ENCODE data around the gene SELENOS.

The SELENOS gene

DNA sequence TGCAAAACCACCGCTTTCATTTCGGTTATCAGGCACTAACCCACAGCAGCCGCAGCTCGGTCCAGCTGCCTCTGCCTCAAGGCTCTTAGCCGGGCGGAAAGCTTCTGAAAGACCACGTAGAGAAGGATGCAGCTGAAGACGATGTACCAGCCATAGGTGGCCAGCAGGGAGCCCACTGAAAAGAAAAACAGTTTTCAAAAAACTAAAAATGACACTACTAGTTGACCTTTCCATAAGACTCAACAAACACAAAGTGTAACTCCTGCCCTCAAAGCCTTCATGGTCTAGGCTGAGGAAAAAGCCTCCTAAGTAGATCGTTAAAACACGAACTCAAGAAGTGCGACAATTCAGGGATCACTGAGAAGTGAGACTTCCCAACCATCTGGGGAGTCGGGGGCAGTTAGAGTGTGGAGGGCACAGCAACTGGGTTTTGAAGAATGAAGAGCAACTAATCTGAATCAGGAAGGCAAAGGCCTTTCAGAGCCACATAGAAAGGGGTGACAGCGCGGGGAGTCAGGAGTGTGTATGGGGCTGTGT, 716 bp downstream of the SELENOS start:
- DNase-seq (ENCODE audit: low read depth) = no peak

DNA sequence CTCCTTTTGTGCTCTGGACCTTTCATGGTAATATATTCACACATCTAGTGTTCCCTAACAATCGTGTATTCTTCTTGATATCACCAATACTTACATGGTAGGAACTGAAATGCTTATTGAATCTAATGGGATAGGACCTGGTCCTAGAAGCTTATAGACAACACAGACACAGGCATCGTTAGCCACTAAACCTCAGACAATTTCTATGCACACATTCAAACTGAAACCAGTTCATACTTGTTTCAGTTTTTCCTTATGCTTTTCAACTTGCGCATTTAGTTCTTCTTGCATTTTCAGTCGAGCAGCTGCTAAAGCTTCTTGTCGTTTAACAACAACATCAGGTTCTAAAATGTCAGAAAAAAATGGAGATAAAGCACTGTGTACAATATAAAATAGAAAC, 2.3 kb downstream of the SELENOS start:
- no peak for DNase-seq (ENCODE audit: low read depth)

DNA sequence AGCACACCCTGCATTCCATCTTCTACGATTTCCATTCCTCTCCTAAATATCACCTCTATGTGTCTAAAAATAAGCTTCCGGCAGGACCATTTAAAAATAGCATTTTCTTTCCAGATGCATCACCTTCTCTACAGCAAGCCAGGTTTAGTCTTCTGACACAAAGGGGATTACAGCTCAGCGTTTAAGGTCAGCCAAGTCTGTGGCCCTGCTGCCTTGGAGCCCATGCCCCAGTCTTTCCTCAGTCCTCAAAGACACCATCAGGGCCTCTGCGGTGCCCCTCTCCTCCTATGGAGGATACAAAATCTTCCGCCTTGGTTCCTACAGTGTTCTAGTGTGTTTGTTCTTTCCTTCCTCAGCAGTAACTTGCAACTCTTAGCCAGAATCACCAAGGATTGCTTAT, 3.8 kb downstream of the SELENOS start:
- no peak for DNase-seq (ENCODE audit: low read depth)

DNA sequence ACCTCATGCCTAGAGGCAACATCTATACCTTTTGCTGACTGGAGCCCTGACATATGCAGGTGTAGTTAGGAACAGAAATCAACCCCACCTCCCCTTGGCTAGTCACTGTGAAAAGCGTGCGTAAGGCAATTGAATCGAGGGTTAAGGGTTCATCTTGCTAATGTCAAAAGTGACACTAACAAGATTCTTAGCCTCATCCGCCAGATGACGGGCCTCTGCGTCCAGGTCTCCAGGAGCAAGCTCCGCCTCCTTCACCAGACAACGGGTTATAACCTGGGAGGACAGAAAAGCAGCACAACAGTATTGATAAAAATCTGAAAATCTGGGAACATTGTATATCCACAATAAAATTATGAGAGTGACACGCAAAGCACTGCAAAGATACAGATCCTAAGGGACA, 4.7 kb downstream of the SELENOS start:
- no peak for DNase-seq (ENCODE audit: low read depth)

DNA sequence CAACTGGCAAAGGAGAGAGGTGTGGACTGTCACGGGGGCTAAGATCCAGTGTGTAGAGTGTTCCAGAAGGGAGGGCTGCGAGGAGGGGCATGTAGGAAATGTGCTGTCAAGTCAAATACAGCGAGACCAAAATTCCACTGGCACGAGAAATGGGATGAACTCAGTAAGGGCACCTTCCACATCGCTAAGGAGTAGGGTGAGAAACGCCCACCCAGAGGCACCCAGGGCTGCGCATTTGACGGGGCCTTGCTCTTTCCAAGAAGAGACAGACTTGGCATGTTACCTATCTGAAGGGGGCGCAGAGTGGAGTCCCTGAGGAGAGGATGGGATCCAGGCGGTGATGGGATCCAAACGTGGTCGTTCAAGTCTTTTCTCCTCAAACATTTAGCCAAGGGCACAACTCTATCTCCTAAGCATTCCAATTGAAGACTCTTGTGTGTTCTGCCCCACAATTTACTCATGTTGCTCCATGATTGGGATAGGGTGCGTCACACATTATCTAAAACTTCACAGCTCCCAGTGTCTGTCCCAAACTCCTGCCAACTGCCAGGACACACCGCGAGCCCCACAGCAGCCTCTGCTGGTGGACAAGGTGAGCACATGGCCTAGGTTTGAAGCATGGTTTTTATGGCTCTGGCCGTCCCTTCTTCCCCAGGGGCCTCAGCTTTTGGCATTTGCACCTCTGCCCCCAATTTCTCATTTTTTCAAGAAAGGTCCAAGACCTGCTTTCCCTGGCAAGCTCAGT, 7.6 kb downstream of the SELENOS start:
- DNase-seq (ENCODE audit: low read depth) = no peak

DNA sequence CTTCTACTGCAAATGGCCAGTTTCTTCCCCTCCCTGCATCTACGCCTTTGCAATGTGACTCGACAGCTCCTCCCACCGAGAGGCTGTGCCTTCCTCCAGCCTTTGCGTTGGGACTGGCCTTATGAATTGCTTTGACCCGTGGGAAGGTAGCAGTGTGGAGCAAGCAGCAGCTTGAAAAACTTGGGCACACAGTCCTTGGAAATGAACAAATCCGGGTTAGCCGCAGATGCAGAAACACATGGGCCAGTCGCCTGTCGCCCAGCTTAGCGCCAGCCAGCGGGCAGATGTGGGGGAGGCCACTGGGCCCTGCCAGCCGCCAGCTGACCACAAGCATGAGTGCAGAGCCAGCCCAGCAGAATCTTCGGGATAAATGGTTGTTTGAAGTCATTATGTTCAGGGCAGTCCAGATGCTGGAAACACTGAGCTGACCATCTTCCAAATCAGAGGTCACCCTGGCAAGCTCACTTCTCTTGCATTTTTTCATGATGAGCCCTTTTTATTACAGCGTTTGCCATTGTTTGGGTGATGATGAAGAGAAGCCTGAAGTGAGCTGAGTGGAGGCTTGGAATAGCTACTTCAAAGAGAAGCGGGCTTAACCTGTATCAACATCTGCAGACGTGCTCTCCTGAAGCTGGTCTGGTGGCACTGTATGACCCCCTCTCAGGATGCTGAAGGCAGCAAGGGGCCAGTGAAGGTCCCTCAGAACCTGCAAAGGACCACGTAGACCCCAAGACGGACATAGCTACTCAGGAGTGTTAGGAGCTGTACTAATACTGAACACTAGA, 9.8 kb downstream of the SELENOS start:
- no peak for DNase-seq (ENCODE audit: low read depth)

DNA sequence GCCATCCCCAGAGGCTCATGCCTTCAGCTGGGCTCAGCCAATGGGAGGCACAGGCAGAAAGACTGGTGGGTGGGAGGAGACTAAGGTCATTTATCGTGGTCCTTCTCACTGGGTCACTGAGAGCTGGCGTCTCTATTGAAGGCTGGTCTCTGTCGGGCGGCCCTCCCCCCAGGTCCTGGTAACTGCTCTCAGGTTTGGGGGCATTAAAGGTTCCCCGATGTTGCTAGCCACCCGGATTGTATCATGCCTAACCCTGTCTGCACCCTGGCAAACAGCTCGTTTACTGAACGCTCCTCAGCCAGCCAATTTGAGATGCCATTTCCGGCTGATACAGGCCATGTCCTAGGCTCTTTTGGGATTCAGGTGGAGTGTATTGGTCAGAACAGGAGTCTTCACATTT, 10.5 kb downstream of the SELENOS start:
- no peak for DNase-seq (ENCODE audit: low read depth)

DNA sequence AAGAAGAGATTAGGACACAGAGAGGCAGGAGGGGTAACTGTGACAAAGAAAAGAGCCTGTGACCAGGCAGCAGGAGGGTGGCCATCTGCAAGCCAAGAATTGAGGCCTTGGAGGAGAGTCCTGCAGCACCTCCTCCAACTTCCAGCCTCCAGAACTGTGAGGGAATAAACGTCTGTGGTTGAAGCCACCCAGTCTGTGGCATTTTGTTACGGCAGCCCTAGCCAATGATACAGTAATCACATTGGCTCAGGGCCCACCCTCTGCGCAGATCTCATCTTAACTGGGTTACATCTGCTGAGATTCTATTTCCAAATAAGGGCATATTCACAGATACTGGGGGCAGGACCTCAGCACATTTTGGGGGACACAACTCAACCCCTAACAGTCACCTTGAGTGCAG, 11.3 kb downstream of the SELENOS start:
- no peak for DNase-seq (ENCODE audit: low read depth)

DNA sequence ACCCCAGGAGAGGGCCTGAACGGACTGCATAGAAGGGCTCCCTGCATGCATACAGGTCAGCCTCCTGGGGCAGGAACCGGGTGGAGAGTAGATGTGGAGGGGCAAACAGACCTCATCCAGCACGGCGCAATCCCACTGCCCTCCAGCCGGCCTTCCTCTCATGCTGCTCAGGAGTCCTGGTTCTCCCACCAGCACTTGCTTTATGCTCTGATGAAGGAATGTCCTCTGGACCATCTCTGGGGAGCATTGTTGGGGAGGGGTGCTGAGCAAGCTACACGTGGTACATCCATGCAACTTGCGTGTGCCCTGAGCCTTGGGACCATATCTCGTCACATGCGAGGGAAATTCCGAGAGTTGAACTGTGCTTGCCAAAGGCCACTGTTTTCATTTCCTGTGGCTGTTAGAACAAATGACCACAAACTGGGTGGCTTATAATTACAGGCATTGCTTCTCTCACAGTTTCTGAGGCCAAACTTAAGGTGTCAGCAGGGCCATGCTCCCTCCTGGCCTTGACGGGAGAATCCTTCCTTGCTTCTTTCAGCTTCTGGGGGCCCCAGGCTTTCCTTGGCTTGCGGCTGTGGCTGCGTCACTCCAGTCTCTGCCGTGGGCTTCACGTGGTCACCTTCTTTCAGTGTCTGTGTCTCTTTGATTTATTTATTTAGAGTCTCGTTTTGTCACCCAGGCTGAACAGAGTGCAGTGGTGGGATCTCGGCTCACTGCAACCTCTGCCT, 12.2 kb downstream of the SELENOS start:
- no peak for DNase-seq (ENCODE audit: low read depth)

DNA sequence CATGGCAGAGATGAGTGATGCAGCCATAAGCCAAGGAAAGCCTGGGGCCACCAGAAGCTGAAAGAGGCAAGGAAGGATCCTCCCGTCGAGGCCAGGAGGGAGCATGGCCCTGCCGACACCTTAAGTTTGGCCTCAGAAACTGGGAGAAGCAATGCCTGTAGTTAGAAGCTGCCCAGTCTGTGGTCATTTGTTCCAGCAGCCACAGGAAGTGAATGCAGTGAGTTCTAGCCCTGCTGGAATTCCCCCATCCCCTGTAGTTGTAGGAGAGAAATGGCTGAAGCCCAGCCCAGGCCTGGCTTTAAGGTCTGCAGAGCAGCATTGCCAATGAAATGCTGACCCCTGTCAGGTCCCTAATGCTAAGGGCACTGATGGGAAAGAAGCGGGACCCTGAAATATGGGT, 13.3 kb downstream of the SELENOS start:
- no peak for DNase-seq (ENCODE audit: low read depth)

DNA sequence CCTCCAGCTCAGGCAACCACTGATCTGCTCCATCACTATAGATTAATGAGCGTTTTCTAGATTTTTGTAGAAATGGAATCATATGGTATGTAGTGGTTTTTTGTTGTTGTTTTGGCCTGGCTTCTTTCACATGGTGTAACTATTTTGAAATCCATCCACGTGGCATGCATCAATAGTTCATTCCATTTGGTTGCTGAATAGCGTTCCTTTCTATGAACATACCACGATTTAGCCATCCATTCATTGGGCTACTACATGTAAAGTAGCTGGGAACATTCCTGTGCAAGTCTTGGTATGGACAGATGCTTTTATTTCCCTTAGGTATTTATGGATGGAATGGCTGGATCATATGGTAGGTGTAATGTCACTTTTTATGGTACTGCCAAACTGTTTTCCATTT, 14.7 kb downstream of the SELENOS start:
- DNase-seq (ENCODE audit: low read depth) = no peak

DNA sequence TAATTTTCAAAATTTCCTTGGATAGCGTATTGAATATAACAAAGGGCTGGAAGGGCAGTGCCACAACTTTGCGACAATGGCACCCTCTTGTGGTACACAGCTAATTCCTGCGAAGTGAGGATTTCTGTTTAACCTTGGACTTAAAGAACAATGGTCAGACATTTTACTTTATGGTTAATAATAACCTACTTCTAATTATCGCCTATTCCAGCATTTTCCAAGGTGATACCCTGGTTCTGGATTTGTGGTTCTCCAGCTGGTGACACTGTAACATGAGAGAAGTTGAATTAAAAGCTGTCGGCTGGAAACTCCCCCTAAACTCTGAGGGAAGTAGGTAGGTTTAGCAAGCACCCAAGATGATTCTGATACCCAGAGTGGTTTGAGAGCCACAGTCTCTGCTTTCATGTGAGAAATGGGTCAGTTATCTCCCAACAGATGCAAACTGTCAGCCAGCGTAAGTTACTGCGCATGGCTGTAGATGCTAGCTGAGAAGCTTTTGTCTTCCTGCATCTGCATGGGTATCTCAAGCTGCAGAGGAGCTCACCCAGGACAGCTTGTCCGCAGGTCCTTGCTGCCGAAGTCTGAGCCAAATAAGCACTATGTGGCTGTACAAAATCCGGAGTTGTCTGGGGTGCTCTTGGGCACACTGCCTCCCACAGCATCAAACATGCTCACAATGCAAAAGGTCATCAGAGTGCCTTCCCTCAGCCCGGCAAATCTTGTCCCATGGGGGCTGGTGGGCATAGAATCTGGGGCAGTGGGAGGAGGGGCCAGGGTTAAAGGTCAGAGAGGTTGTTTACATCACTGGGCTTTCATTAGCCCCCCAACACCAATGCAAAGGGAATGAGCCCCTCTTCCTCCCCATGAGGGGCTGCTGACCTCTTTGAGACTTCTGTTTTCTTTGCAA, 18.8 kb downstream of the SELENOS start:
- peak; percentile 46 for DNase-seq (ENCODE audit: low read depth)

DNA sequence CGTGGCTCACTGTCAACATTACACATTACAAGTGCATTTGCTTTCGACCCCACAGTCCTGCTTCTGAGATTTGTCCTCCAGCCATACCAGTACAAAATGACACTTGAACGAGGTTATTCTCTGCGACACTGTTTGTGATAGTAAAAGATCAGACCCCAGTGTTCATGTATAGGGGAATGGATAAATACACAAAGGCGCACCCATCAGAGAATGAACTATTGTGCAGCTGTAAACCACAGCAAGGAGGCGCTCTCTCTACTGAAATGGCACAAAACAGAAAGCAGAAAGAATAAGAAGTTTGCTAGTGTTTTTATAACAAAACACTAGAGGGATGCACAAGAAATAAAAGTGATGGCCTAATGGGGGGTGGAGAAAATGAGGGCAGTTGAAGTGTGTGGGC, 20.5 kb downstream of the SELENOS start:
- no peak for DNase-seq (ENCODE audit: low read depth)

DNA sequence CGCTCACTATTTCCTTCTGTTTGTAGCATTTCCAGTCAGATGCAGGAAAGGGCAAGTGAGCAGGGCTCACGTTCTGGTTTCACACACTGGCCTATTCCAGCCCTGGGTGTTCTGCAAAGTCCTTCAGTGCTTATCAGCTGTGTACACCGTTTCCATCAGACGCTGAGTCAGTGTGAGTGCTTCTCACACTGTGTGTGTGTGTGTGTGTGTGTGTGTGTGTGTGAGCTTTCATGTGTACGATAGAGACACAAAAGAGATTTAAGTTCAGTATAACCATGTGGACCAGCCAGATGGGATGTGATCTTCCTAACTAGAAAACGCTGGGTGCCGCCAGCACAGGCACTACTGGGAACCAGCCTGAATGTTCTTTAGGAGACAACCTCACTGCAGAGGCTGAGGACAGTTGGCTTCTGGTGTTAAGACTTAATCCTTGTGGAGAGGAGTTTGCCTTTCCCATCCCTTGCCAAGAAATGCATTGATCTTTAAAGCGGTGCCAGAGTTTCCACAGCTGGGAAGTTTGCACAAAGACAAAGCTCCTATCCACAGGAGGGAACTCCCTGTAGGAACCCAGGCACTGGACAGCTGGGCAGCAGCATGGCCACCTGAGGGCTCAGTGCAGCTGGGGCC, 21.6 kb downstream of the SELENOS start:
- DNase-seq (ENCODE audit: low read depth) = no peak

DNA sequence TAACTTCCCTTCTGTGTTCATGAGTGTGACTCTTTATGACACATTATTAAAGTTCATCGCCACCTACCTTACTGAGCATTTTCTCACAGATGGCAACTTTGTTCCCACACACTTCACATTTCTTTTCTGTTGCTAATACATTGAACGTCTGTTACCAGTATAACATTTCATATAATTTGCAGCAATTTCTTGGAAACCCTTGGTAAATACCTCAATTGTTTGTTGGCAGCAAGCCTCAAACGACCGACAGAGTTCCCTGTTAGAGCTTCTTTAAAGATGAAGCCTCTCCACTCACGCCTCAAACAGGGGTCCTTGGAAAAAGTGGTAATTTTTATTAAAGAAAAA, 22.3 kb downstream of the SELENOS start:
- DNase-seq (ENCODE audit: low read depth) = no peak

DNA sequence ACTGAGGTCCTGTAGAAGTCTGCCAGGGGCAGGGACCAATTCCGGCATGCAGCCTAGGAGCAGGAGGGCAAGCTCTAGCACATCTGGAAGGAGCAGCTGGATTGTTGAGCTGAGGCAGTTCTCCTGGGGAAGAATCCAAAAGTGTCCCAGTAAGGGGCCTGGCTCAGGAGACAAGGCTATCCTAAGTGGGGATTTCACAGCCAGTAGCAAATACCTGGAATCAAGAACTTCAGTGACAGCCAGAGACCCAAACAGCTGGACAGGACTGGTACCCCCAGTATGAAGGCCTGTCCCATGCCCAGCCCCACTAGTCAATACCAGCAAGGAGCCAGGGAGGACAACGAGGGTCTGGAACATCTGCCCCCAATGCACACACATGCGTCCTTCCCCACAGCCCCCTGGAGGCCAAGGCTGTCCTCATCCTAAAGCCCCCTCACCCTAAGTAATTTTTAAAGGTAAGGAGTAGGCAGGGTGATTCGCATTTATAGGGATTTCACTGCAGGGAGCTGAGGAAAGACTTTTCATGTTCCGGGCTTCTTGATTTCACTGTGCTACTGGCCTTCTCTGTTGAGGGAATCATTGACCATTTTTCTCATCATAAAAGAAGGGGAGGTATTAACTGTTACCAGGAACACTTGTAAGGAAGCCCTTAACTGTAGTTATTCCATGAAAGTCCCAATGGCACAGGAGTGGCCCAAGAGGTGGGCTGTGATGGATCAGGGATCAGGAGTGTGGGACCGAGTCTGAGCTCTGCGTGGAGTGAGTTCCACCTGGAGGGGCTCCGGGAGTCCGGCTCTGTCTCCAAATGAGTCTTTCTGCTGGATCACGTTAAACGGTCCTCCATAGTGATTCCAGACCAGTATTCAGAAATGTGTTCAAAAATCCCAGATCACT, 22.9 kb downstream of the SELENOS start:
- no peak for DNase-seq (ENCODE audit: low read depth)

DNA sequence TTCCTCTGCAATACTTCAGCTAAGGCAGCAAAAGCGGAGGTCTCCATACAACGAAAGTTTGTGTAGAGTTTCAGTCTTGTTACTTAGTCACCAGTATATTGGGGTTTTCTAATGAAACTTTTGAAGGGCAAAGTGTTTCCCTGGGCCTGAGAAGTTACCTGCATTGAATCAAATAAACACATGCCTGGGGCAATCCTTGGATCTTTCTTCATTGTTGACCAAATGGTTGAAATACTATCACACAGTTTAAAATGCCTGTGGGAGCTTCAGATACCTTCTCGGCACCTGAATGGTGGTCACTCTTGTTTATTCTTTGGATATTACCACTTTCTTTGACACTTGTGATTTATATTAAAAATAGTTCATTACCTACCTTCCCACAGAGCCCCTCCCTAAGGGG, 24.4 kb downstream of the SELENOS start:
- no peak for DNase-seq (ENCODE audit: low read depth)

DNA sequence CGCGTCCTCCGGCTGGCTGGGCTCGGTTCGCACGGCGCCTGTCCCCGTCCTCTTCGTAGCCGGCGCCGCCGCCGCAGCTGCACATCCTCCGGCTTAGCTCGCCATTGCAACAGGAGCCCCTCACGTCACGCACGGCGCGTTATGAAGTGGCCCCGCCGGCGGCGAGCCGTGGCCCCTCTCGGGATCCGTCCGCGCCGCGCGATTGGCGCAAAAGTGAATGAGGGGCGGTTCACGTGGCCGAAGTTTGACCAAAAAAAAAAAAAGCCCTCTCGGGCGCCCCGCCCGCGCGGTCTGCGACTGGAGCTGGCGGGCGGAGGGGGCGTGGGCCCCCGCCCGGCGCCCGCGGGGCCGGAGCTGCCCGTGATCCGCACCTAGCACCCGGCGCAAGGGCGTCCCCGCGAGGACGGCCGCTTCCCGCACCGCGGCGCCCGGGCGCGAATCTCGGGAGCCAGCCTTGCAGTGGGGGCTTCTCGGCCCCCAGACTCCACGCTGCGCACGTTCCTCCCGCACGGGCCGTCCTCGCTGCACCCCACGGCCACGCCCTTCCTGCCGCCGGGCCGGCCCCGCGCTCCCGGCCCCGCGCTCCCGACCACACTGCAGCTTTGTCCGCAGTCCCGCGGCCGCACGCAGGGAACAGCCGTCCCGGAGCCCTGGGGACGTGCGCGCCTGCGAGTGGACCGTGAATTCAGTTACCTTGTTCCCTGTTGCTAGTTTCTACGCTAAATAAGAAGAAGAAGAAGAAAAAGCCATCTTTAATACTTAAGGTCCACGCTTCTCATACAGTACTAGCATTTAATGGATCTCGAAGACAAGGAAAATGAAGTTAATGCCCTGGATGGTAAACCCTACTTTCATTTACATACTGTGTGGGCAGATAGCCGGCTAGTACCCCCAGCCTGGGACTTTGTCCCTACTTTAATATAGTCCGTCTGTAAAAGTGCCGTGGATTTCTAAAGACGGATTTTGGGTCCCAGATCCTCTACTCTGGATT, 25.2 kb downstream of the SELENOS start, which contains the start of gene CHSY1:
CHSY1 (minus strand) TSS at position 219 of the 991 bp plus-strand sequence. CDS start 592 bp downstream, outside the sequence.
- peak; percentile 78 for DNase-seq (ENCODE audit: low read depth)
